ENCODE measurements around the gene KRTAP10-2.
"Not testable (repeated sequence)": the region's sequence is repeated elsewhere in the genome, so short reads cannot be mapped to it uniquely, and the experiment has no call there.

Gene KRTAP10-2, protein sequence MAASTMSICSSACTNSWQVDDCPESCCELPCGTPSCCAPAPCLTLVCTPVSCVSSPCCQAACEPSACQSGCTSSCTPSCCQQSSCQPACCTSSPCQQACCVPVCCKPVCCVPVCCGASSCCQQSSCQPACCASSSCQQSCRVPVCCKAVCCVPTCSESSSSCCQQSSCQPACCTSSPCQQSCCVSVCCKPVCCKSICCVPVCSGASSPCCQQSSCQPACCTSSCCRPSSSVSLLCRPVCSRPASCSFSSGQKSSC

DNA sequence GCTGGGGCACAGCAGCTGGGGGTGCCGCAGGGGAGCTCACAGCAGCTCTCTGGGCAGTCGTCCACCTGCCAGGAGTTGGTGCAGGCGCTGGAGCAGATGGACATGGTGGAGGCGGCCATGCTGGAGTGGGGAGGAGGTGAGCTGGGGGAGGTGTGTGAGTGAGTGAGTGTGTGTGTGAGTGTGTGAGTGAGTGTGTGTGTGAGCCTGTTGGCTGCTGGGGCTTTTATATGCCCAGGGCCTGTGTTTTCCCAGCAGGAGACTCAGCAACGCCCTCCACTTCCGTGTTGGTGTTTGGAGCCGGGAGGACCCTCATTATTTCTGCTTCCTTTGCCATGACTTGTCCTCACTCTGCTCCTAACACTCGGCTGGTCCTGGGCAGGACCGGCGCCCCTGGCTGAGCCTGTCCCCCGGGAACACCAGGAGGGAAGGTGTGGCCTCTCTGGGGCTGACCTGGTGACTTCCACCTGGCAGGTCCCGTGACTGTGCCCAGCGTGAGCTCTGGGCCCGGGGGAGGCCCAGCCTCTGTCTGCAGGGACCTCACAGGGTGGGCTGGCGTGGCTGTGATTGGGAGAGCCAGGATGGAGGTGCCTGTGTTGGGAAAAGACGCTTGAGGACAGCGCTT is at the start of gene KRTAP10-2:
Gene KRTAP10-2, minus strand, starts transcription at position 166 of the 622 bp plus-strand sequence. Its CDS starts 47 bp downstream, at position 119.
- no peak for DNase-seq

DNA sequence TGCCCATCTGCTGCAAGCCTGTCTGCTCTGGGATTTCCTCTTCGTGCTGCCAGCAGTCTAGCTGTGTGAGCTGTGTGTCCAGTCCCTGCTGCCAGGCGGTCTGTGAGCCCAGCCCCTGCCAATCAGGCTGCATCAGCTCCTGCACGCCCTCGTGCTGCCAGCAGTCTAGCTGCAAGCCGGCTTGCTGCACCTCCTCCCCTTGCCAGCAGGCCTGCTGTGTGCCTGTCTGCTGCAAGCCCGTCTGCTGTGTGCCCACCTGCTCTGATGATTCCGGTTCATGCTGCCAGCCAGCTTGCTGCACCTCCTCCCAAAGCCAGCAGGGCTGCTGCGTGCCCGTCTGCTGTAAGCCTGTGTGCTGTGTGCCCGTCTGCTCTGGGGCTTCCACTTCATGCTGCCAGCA is 49.8 kb upstream of the KRTAP10-2 start:
- not testable (repeated sequence) for DNase-seq

DNA sequence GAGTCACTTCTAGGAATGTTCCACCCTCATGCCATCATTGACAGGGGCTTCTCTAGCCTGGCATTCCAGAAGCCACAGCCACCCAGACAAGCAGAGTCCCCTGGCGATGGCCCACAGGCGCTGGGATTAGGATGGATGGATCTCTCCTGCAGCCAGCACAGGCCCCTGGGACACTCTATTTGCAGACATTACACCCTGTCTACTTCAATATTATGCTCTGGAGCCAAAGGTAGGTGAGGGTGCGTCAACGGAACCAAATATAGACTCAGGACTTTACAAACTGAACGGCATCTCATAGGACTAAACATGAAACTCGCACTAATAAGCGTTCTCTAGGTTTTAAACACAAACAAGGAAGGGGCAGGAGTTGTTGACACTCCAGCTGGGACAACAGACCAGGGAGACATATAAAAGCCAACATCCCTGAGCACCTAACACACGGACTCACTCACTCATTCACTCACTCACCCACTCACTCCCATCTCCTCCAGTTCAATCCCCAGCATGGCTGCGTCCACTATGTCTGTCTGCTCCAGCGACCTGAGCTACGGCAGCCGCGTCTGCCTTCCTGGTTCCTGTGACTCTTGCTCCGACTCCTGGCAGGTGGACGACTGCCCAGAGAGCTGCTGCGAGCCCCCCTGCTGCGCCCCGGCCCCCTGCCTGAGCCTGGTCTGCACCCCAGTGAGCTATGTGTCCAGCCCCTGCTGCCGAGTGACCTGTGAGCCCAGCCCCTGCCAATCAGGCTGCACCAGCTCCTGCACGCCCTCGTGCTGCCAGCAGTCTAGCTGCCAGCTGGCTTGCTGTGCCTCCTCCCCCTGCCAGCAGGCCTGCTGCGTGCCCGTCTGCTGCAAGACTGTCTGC is 49.0 kb upstream of the KRTAP10-2 start, which contains the start of gene KRTAP10-7:
Gene KRTAP10-7, plus strand, starts transcription at position 480 of the 861 bp plus-strand sequence. Its CDS starts 25 bp downstream, at position 505.
- DNase-seq: not testable (repeated sequence)

DNA sequence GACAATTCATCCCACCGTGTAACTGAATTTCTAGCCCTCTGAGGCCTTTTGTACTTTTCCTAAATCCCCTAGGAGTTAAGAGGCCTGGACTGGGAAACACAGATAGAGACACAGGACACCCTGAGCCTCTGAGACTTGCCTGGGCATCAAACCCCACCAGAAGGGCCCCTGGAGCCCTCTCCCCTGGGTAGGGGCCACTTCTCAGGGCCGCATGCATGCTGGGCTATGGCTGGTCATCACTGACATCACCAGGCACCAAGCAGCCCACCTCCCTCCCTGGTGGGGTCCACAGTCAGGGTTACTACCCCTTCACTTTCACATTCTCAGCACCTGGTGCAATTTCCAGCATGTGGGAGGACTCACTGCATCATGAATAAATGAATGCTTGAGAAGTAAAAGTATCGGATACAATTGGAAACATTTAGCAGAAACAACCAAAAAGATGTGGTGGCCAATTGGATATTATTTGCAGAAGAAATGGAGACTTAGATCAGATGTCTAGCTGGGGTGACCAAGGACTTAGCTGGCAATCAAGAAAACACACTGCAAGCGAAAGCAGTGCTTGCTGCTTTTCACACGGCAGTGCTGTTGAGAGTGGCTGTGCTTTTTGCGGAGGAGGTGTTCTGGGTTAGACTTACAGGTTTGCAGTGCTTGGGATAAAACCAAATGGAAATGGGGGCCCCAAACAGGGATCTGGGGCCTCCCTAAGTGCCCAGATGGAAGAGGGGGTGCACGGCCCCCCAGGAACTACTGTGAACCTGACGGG is 48.1 kb upstream of the KRTAP10-2 start:
- no peak for DNase-seq

DNA sequence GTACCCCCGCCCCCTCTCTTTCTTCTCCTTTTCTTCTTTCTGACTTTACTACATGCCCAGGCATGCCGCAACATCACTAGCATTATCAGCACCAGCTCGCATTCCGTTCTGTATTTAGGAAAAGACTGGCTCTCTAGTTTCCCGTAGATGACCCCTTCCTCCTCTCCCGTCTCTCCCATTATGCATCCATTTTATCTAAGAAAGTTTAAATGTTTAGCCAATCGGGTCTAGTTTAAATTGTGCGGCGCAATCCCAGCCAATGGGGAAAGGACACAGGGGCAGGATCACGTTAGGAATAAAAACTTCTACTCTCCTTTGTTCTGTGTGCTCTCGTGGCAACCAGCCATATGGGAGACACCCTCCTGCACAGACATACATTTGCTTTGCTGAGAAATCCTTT is 46.8 kb upstream of the KRTAP10-2 start:
- DNase-seq: no peak

DNA sequence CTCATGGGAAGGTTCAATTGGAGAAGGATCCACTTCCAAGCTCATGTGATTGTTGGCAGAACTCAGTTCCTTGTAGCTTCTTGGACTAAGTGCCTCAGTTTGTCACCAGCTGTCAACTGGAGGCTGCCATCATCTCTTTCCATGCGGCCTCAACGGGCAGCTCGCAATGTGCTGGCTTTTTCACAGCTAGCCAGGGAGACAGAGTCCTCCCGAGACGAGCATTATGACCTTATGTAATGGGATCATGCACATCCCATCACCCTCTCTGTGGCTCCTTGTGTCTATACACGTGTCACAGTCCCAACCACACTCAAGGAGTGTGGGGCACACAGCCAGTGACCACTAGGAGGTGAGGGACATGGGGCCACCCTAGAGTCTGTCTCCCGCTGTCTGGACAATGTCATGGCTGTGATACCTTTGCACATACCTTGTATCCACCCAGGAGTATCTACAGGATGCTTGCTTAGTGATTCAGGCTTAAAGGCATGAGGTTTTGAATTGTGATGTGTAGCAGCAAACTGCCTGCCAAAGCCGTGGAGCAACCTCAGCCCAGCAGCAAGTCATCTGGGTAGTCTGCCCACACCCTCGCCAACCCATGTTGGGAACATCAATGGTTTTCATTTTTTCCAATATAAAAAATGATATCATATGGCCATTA is 44.9 kb upstream of the KRTAP10-2 start:
- DNase-seq: no peak

DNA sequence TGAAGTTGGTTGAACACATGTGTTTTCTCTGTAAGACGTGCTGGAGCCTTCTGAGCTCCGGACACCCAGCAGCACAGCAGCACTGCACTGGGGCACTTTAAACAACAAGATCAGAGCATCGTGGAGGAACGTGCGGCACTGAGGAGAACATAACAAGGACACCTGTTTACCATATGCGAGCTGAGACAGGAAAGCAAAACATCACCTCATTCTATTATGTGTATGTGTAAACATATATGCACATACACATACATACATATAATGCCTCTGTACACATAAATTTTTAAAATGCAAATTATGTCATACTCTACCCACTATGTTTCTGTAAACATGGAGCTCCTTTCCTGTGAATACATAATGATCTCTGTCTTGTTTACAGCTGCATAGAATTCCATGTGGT is 44.2 kb upstream of the KRTAP10-2 start:
- no peak for DNase-seq

DNA sequence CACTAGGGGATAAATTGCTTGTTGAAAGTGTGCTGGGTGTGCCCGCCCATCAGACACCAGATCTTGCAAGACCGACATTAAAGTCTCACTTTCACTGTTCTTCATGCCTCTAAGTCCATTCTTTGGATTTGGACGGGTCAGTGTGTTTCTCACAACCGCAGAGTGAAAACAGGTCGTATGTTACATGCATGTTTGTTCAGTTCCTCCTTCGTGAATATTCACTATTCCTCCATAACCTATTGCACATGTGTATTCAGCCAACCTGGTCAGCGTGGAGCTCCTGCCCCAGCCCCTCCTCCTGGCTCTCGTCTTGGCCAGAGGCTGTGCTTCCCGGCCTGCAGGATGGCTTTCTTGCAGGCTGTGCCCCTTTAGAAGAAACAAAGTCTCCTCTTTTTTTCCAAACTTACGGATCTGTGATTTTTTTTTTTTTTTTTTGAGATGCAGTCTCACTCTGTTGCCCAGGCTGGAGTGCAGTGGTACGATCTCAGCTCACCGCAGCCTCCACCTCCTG is 43.2 kb upstream of the KRTAP10-2 start:
- no peak for DNase-seq

DNA sequence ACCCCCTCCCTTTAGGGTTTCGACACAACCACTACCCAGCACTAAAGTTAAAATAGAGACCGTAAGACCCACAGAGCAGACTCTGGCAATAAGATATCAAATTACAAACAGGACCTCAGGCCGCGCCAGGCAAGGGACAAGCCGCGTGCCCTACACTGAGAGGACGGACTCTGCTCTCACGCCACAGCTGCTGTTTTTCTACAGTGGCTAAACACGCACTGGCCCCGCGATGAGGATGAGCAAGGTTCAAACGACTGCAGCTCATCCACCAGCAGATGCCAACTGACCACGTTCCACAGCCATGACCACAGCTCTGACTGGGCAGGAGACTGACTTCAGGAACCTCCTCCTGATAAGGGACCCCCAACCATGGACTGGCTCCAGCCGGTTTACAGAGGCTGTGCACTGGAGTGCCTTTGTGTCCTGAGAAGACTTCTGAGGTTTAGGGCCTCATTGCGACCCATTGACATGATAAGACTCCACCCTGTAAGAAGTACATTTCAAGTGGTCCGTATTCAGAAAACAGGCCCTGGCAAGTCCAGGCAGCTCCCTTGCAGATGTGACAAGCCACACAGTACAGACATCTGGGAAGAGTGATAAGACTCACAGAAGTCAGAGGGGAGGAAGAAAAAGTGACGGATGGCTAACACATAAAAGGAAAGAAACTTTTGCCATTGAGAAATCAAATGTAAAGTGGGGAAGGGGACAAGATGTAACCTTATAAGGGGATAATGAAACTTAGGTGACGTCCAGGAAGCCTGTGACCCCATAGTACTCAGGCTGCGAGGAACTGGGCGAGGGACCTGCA is 42.5 kb upstream of the KRTAP10-2 start:
- DNase-seq: no peak

DNA sequence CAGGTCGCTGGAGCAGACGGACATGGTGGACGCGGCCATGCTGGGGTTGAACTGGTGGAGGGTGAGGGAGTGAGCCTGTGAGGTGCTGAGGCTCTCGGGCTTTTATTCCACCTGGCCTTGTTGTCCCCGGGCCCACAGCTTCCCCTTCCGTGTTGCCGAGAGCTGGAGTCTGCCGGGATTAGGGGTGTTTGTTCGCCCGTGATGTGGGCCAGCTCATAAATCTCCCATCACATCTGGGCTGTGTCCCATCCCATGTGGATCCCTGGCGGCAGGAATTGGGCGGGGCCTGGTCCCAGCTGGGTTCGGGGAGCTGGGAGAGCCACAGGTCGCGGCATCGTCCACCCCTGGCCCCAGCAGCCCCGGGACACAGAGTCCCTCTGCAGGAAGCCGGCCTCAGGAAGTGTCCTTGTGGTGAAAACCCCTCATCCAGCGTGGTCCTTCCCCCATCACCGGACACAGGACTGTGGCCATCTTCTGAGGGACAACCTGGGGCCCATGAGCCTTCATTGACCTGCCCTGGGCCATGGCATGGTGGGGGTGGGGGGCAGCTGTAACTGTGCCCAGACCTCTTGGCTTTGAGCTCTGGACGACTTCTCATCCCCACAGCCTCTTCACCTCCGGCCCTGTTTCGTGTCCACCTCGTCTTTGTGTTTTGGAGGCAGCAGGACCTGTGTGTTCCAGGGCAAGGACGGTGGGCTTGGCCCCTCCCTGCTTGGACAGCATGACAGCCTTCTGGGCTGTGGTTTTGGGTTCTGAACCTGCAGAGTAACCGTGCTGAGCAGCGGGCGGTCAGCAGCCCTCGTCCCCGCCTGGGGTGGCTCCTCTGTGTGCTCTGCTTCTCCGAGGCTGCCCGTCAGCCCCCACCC is 41.4 kb upstream of the KRTAP10-2 start, which contains the start of gene KRTAP10-6:
Gene KRTAP10-6, minus strand, starts transcription at position 60 of the 866 bp plus-strand sequence. Its CDS starts 21 bp downstream, at position 39.
- DNase-seq: no peak

DNA sequence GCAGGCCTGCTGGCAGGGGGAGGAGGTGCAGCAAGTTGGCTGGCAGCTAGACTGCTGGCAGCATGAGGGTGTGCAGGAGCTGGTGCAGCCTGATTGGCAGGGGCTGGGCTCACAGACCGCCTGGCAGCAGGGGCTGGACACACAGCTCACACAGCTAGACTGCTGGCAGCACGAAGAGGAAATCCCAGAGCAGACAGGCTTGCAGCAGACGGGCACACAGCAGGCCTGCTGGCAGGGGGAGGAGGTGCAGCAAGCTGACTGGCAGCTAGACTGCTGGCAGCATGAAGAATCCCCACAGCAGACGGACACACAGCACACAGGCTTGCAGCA is 40.5 kb upstream of the KRTAP10-2 start:
- DNase-seq: not testable (repeated sequence)

DNA sequence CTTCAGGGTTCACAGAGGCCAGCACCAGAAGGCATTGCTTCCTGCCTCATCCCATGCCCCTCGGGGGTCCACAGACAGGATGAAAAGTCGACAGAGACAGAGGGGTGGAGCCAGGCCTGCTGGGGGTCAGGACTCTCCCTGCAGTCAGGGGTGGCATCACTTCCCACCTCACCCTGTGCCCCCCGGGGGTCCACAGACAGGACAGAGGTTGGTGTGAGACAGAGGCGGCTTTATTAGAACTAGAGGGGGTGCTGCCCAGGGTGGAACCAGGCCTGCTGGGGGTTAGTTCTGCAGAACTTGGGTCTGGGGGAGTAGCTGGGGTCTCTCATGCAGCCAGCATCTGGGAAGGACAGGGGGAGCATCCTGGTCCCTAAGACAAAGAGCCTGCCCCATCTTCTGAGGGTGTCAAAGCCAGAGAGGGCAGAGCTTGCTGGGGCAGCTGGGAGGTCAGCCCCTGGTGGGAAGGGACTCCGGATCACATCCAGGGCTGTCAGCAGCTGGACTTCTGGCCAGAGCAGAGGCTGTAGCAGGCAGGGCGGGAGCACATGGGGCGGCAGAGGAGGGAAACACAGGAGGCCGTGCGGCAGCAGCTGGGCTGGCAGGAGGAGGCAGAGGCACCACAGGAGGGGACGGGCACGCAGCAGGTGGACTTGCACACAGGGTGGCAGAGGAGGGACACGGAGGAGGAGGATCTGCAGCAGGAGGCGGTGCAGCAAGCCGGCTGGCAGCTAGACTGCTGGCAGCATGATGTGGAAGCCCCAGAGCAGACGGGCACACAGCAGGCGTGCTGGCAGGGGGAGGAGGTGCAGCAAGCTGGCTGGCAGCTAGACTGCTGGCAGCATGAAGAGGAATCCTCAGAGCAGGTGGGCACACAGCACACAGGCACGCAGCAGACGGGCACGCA is 39.8 kb upstream of the KRTAP10-2 start:
- not testable (repeated sequence) for DNase-seq

DNA sequence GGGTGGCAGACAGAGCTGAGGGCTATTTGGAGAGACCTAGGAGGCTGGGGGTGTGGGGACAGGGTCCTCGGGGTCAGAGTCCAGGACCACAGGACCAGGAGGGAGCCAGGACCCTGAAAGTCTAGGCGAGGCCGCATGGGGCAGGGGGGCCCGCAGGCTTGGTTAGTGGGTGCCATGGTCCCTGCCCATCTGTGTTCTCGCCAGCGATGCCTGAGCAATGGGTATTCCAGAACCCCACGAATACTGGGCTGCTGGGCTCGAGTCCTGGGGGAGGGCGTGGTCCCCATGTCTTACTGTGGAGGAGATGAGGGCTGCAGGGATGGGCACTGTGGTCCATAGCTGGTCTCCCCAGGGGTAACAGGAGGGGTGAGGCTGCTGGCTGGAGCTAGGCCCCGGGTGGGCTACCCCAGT is 39.0 kb upstream of the KRTAP10-2 start:
- no peak for DNase-seq

DNA sequence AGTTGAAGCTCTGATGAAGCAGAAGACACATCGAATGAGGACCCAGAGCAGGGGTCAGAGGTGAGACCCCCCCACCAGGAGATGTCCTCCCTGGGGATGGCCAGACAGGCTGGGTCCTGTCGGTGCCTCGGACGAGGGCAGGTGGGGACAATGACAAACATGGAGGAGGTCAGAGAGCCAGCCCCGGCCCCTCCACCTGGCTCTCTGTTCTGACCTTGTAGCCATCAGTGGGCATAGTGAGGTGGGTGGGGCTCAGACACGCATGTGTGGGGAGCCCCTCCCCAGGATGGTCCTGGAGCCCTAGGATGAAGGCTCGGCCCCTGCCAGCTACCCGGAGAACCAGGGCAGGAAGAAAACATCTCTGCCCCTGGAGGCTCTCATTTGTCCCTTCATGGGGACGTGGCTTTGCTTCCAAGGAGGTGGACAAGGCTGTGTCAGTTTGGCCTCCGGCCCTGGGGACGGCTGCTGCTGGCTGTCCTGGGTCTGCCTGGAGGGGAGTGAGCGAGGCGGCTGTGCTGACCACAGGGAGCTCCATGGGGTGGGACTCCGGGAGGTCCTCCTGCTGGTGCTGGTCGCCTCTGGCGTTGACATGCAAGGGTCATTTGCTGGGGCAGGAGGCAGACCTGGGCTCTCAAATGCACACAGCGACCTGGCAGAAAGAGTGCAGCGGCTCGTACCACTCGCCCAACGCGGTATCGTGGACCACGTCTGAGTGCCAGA is 38.4 kb upstream of the KRTAP10-2 start:
- no peak for DNase-seq

DNA sequence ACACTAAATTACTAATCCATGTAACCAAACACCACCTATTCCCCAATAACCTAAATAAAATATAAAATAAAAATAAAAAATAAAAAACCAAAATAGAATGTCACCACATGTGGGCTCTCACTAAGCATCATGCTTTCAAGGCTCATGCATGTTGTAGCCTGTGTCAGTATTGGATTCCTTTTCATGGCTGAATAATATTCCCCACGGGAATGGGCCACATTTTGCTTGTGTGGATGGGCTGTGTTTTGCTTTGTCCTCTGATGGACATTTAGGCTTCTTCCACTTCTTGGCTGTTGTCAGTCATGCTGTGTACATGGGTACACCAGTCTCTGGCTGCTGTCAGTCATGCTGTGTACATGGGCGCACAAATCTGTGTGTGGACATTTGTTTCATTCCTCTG is 37.8 kb upstream of the KRTAP10-2 start:
- DNase-seq: no peak

DNA sequence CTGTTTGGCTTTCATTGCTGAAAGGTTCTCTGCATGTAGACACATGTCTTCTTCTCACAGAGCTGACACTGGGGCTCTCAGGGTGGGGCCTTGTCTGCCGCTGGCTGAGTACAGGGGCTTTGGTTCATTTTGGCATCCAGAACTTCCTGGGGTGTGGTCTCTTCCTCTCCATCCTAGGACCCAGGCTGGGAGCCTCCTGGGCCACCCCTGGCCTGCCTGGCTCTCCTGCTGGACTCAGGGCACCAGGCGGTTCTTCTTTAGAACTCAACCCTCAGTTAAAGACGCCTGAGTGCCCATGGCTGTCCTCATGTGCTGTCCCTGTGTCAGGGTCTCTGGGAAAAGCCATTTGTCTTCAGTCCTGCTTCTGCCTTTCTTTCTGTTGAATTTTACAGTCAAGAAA is 34.6 kb upstream of the KRTAP10-2 start:
- no peak for DNase-seq

DNA sequence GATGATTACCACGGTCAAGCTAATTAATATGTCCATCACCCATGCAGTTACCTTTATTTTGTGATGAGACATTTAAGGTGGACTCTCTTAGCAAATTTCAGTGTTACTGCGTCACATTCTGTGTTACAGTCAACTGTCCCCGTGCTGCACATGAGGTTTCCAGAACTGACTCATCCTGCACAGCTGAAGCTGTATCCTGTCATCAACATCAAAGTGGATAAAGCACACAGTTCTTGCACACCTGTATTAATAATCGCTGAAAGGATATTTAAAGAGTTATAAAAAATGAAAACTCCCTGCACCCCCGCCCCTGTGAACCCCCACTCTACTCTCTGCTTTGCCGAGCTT is 32.5 kb upstream of the KRTAP10-2 start:
- DNase-seq: peak; percentile 43

DNA sequence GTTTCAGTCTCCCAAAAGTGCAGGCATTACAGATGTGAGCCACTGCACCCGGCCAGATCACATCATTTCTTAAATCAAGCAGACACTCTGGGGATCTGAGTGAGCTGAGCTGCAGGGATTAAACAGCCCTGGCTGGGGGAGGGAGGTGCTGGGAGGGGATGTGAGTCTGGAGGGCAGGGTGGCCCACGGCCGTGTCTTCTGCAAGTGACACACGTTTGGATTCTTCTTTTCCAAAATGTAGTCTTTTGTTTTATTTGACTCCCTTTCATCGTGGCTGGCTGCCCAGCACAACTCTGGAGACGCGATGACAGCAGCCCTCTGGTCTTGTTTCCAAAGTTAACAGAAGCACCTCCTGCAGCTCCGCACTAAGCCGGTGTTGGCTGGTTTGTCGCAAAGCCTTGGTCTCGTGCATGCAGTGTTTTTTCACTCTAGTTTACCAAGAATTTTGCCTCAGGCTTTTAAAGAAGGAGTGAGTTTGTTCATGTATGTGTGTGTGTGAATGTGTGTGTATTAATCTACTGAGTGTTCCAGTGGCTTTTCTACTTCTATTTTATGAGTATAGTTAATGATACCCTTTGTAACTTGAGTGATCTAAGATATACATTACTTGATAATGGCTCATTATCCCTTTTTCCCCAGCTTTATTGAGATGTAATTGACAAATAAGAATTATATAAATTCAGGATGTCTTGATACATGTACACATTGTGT is 31.9 kb upstream of the KRTAP10-2 start:
- DNase-seq: no peak
